Neural crest cell (in vitro differentiated cells): ENCODE data around the gene CNGA3. TPM values are rescaled to one million over a fixed set of nuclear protein-coding genes. Genes with fewer than 3 reads are reported as not detected.

ENCODE experiments used
- DNase-seq: peaks from one replicate; pipeline ENCODE4 v3.0.0; 2021; ENCODE audit warnings: low read depth, mixed read lengths, low spot score
- H3K27ac Mint-ChIP-seq: one replicate; pipeline ENCODE4 v1.8.0; 2021; ENCODE audit warnings: mild to moderate bottlenecking, mixed read lengths; ENCODE audit not compliant: unreplicated experiment
- H3K27me3 Mint-ChIP-seq: 2 replicates; pipeline ENCODE4 v1.8.0; 2021; ENCODE audit warnings: low read depth, mild to moderate bottlenecking, mixed read lengths
- H3K36me3 Mint-ChIP-seq: 2 replicates; pipeline ENCODE4 v1.8.0; 2021; ENCODE audit warnings: low read depth, mild to moderate bottlenecking, mixed read lengths
- H3K4me1 Mint-ChIP-seq: 2 replicates; pipeline ENCODE4 v1.8.0; 2021; ENCODE audit warnings: mixed read lengths
- H3K4me3 Mint-ChIP-seq: one replicate; pipeline ENCODE4 v1.8.0; 2021; ENCODE audit warnings: mild to moderate bottlenecking, mixed read lengths
- H3K9me3 Mint-ChIP-seq: 2 replicates; pipeline ENCODE4 v1.8.0; 2021; ENCODE audit warnings: mixed read lengths
- total RNA-seq: library from RNA; stranded (reverse); gene quantifications from 2 replicates; pipeline ENCODE4 v1.2.1, GENCODE V29; 2021
- TF ChIP-seq, protein P1 (sequence below): fragments of 200-600 bp; sonication (generic); conservative IDR thresholded peaks from 2 replicates; pipeline ENCODE4 v1.5.0; 2021; ENCODE audit warnings: antibody characterized with exemption, mild to moderate bottlenecking

The CNGA3 gene
- total RNA-seq, 1 donor from 2014 or later, result 0.72 TPM

DNA sequence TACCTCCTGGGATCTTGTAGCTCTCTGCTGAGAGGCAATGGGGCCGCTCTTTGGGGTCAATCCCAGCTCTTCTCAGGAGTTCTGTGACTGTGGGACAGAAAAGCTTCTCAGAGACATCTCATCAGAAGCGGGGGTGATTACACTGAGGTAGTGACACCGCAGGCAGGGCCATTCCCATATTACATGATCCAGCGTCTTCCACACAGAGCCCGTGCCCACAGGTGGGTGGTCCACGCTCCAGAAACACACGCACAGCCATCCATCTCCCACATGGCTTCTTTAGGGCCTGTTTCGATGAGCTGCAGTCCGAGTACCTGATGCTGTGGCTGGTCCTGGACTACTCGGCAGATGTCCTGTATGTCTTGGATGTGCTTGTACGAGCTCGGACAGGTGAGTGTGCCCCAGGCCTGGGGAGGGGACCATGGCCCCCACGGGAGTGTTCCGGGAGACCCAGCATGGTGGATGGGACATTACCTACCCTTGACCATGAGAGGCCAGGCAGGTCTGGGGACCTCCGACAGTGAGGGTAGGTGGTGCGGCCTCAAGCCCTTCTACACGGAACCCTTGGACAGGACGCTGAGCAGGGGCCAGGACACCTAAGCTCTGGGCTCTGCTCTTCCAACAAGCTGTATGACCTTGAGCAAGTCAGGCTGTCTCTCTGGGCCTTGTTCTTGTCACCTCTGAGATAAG, 45.5 kb downstream of the CNGA3 start:
- Mint-ChIP-seq H3K4me3 (no peak overlapping the region), H3K36me3 (no peaks in the 10 kb centered on the region), H3K4me1 (peaks cover 6% of the 10 kb centered on the region), H3K27me3 (no peaks in the 10 kb centered on the region), H3K27ac (no peak overlapping the region), H3K9me3 (peaks cover 4% of the 10 kb centered on the region)
- no peak for DNase-seq
- TF ChIP-seq, protein P1, sequence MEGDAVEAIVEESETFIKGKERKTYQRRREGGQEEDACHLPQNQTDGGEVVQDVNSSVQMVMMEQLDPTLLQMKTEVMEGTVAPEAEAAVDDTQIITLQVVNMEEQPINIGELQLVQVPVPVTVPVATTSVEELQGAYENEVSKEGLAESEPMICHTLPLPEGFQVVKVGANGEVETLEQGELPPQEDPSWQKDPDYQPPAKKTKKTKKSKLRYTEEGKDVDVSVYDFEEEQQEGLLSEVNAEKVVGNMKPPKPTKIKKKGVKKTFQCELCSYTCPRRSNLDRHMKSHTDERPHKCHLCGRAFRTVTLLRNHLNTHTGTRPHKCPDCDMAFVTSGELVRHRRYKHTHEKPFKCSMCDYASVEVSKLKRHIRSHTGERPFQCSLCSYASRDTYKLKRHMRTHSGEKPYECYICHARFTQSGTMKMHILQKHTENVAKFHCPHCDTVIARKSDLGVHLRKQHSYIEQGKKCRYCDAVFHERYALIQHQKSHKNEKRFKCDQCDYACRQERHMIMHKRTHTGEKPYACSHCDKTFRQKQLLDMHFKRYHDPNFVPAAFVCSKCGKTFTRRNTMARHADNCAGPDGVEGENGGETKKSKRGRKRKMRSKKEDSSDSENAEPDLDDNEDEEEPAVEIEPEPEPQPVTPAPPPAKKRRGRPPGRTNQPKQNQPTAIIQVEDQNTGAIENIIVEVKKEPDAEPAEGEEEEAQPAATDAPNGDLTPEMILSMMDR, result no peak

- Mint-ChIP-seq H3K27ac (no peak overlapping the region), H3K36me3 (no peaks in the 10 kb centered on the region), H3K4me1 (peaks cover 6% of the 10 kb centered on the region), H3K27me3 (peaks cover under 1% of the 10 kb centered on the region), H3K4me3 (no peak overlapping the region), H3K9me3 (peaks cover 4% of the 10 kb centered on the region)
- no peak for DNase-seq
- TF ChIP-seq, protein P1, result no peak
These were observed 47.1 kb downstream of the CNGA3 start for GRCh38 chr2:98393354-98393753.

DNA sequence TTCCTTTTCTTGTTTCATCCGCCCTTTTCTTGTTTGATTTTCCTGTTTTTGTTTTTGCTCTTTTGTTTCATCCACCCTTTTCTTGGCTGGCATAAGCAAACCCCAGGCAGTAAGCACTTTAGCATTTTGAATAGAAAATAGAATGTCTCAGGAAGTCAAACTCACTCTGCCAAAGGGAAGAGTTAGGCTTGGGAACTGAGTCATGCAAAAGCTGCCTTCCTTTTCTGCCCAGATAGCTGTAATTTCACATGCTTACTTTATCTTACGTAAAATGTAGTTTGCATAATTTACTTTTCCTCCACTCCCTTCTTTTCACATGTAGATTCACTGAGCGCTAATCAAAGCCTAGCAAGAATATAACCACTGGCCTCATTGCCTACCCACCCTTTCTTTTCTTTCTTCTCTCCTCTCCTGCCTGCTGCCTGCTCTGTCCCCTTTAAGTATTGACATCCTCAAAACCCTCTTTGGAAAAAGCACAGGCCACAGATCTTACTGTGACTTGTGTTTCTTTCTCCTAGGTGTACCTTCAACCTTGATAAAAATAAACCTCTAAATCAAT, 48.4 kb downstream of the CNGA3 start:
- H3K4me3 Mint-ChIP-seq, result no peak overlapping the region
- H3K27ac Mint-ChIP-seq, result no peak overlapping the region
- TF ChIP-seq, protein P1, result no peak
- no peaks in the 10 kb centered on the region for H3K36me3 Mint-ChIP-seq
- no peak for DNase-seq
- peaks cover 4% of the 10 kb centered on the region for H3K9me3 Mint-ChIP-seq
- peaks cover 6% of the 10 kb centered on the region for H3K4me1 Mint-ChIP-seq
- peaks cover 14% of the 10 kb centered on the region for H3K27me3 Mint-ChIP-seq

DNA sequence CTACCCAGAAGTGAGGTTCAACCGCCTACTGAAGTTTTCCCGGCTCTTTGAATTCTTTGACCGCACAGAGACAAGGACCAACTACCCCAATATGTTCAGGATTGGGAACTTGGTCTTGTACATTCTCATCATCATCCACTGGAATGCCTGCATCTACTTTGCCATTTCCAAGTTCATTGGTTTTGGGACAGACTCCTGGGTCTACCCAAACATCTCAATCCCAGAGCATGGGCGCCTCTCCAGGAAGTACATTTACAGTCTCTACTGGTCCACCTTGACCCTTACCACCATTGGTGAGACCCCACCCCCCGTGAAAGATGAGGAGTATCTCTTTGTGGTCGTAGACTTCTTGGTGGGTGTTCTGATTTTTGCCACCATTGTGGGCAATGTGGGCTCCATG, 49.7 kb downstream of the CNGA3 start:
- Mint-ChIP-seq H3K36me3 (no peaks in the 10 kb centered on the region), H3K27ac (no peak overlapping the region), H3K27me3 (peaks cover 22% of the 10 kb centered on the region), H3K4me3 (no peak overlapping the region), H3K9me3 (peaks cover 4% of the 10 kb centered on the region), H3K4me1 (peaks cover 6% of the 10 kb centered on the region)
- TF ChIP-seq, protein P1, result no peak
- no peak for DNase-seq

GRCh38 chr2:98396745-98397355, 50.6 kb downstream of the CNGA3 start:
- no peak overlapping the region for H3K27ac Mint-ChIP-seq
- peaks cover 4% of the 10 kb centered on the region for H3K9me3 Mint-ChIP-seq

More at GRCh38 chr2:98396745-98397355, 50.6 kb downstream of the CNGA3 start:
- H3K27me3 Mint-ChIP-seq, result peaks cover 31% of the 10 kb centered on the region
- TF ChIP-seq, protein P1, result no peak
- peaks cover 6% of the 10 kb centered on the region for H3K4me1 Mint-ChIP-seq
- H3K4me3 Mint-ChIP-seq, result no peak overlapping the region
- no peak for DNase-seq
- no peaks in the 10 kb centered on the region for H3K36me3 Mint-ChIP-seq
